Measurements from ENCODE around the gene PLCL1. TPM values are rescaled to one million over a fixed set of nuclear protein-coding genes. Genes with fewer than 3 reads are reported as not detected.

PLCL1 gene
- total RNA-seq, 1 experiment from 2014 or later, result 0.07 TPM

GRCh38 chr2:197759625-197760292 is 44.6 kb upstream of the PLCL1 start:
- no peaks in the 10 kb centered on the region for H3K4me1 ChIP-seq (ENCODE audit: control insufficient read depth in 1 of 2, insufficient read depth in 2 of 2, low read length in 2 of 2)
- H3K9me2 ChIP-seq (ENCODE audit: insufficient read depth), result no peaks in the 10 kb centered on the region
- H3K27me3 ChIP-seq (ENCODE audit: insufficient read depth, low read length), result no peaks in the 10 kb centered on the region
- BruUV-seq (replicated peaks), result no TSS peak
- H3K27ac ChIP-seq (ENCODE audit: low read depth, low read length), result no peak overlapping the region
- no peaks in the 10 kb centered on the region for H4K20me1 ChIP-seq (ENCODE audit: insufficient read depth)
- DNase-seq (ENCODE audit: low read depth, low spot score) (no peak), ATAC-seq (no peak)
- CTCF ChIA-PET, result no interaction called here
- POLR2A ChIA-PET, result interaction anchor here (0.7 kb wide), 1 partner anchor 601 kb away, joined by 3 read pairs; no protein-coding TSS in a partner anchor
- H3K9me3 ChIP-seq (ENCODE audit: control insufficient read depth in 1 of 2, insufficient read depth in 1 of 2, low read depth in 1 of 2, low read length in 2 of 2), result no peaks in the 10 kb centered on the region
- no peak overlapping the region for H3K4me2 ChIP-seq (ENCODE audit: low read length)
- H3K4me3 ChIP-seq (replicated peaks in 1 of 2; ENCODE audit: low read depth in 1 of 2, low read length in 2 of 2), result no peak overlapping the region
- RAD21 ChIA-PET (ENCODE audit: low non-redundant PET in 1 of 2, low total read pairs in 2 of 2, uncharacterized antibody in 2 of 2, unreplicated experiment in 2 of 2), result no interaction called here
- H3K36me3 ChIP-seq (ENCODE audit: control insufficient read depth in 1 of 2, insufficient read depth in 2 of 2, low read length in 2 of 2), result no peaks in the 10 kb centered on the region
- intact Hi-C loops (cut with micrococcal nuclease), result no loop called here
- H3K79me2 ChIP-seq (ENCODE audit: insufficient read depth, low read length), result no peaks in the 10 kb centered on the region
- no peak for TF ChIP-seq EZH2 (IDR thresholded peaks at IDR 0.05)
- TF ChIP-seq POLR2A (IDR thresholded peaks at IDR 0.05; ENCODE audit: borderline replicate concordance, extremely low read depth, insufficient read depth, insufficient read length), result no peak
- TF ChIP-seq CTCF (IDR thresholded peaks at IDR 0.05 in 2 of 3, conservative IDR thresholded peaks at IDR 0.05 in 1 of 3; ENCODE audit: borderline replicate concordance in 1 of 3, insufficient read depth in 1 of 3, low read depth in 2 of 3, low read length in 2 of 3), result no peak
- TF ChIP-seq MAX (IDR thresholded peaks at IDR 0.05), result no peak
- TF ChIP-seq ATF3 (IDR thresholded peaks at IDR 0.05), result no peak
- TF ChIP-seq FOSL1 (IDR thresholded peaks at IDR 0.05; ENCODE audit: low read depth), result no peak
- no peak for TF ChIP-seq ELF1 (IDR thresholded peaks at IDR 0.05; ENCODE audit: borderline replicate concordance, low read depth)
- no peak for TF ChIP-seq JUND (IDR thresholded peaks at IDR 0.05)
- no peak overlapping the region for H2AFZ ChIP-seq (ENCODE audit: low read depth, low read length, poor library complexity, severe bottlenecking)
- H3K9ac ChIP-seq (ENCODE audit: low read length), result no peak overlapping the region

All from HCT116 (cell line).